ENCODE data around the gene COL18A1. TPM values are rescaled to one million over a fixed set of nuclear protein-coding genes. Genes with fewer than 3 reads are reported as not detected.

COL18A1 gene
- total and polyA plus RNA-seq, 4 donors = 44.9 to 308 (median 232) TPM

GRCh38 chr21:45499201-45499750 lies 94.3 kb downstream of the COL18A1 start:
- H3K9me3 ChIP-seq (ENCODE audit: control insufficient read depth in 4 of 4, low read length in 3 of 4) = no peaks in the 10 kb centered on the region
- 89% methylated on average over 25 of the region's 25 CpGs for WGBS
- no peak overlapping the region for H3K9ac ChIP-seq (ENCODE audit: low read depth in 1 of 2, low read length in 2 of 2)
- H3K27me3 ChIP-seq (ENCODE audit: control insufficient read depth in 4 of 4, insufficient read depth in 4 of 4, low read length in 3 of 4) = no peaks in the 10 kb centered on the region
- no peak overlapping the region for H3K4me3 ChIP-seq (ENCODE audit: low read depth in 1 of 3, low read length in 3 of 3)
- H3K4me1 ChIP-seq (ENCODE audit: control insufficient read depth in 4 of 4, insufficient read depth in 4 of 4, low read length in 3 of 4) = peaks cover 0 to 4% (median 2%) of the 10 kb centered on the region in 4 donors
- TF ChIP-seq ATF3 (IDR thresholded peaks at IDR 0.05) (no peak), TAF1 (conservative IDR thresholded peaks at IDR 0.05) (no peak), RXRA (IDR thresholded peaks at IDR 0.05) (no peak), SP1 (IDR thresholded peaks at IDR 0.05) (no peak), EGR1 (IDR thresholded peaks at IDR 0.05; ENCODE audit: low read depth in 2 of 2) (no peak), HNF4A (conservative IDR thresholded peaks at IDR 0.05) (no peak), HNF4G (IDR thresholded peaks at IDR 0.05) (no peak), REST (IDR thresholded peaks at IDR 0.05) (no peak), RAD21 (IDR thresholded peaks at IDR 0.05) (no peak), MAX (IDR thresholded peaks at IDR 0.05) (no peak), CTCF (IDR thresholded peaks at IDR 0.05; ENCODE audit: low read depth, low read length, missing input control) (no peak), FOXA2 (IDR thresholded peaks at IDR 0.05) (no peak), NR2F2 (IDR thresholded peaks at IDR 0.05) (no peak), JUND (IDR thresholded peaks at IDR 0.05) (no peak), GABPA (IDR thresholded peaks at IDR 0.05 in 1 of 2, conservative IDR thresholded peaks at IDR 0.05 in 1 of 2) (no peak), ZBTB33 (IDR thresholded peaks at IDR 0.05) (no peak), YY1 (IDR thresholded peaks at IDR 0.05) (no peak), FOXA1 (IDR thresholded peaks at IDR 0.05) (no peak)
- peaks cover 18 to 54% (median 29%) of the 10 kb centered on the region in 4 donors for H3K36me3 ChIP-seq (ENCODE audit: control insufficient read depth in 4 of 4, insufficient read depth in 3 of 4, low read depth in 1 of 4, low read length in 3 of 4)
- no peak overlapping the region for H3K27ac ChIP-seq (ENCODE audit: low read depth in 1 of 2, low read length in 2 of 2)
- DNase-seq (ENCODE audit: low spot score) = no peak

Data from liver (tissue), 9 donors.